OCI-LY1 (cell line): Measurements from ENCODE around the gene ENTPD2.

Experiments used
- H2AFZ ChIP-seq: fragments of 200-600 bp; sonication (generic), shearing (Covaris generic); 2 replicates; pipeline ENCODE4 v1.6.0; 2014; ENCODE audit warnings: antibody characterized with exemption, mild to moderate bottlenecking, low read length
- H3F3A ChIP-seq: fragments of 200-600 bp; sonication (generic), shearing (Covaris generic); 2 replicates; pipeline ENCODE4 v1.6.0; 2014; ENCODE audit warnings: mild to moderate bottlenecking, antibody characterized with exemption, low read length, moderate library complexity; ENCODE audit not compliant: insufficient read depth
- H3K27ac ChIP-seq: fragments of 200-600 bp; sonication (generic); 2 replicates; pipeline ENCODE4 v1.5.1; 2014; ENCODE audit warnings: low read length, mixed run types, mild to moderate bottlenecking, low read depth; ENCODE audit not compliant: poor library complexity, severe bottlenecking
- H3K27me3 ChIP-seq: fragments of 200-600 bp; sonication (generic); 2 replicates; pipeline ENCODE4 v1.6.0; 2014; ENCODE audit warnings: antibody characterized with exemption, mild to moderate bottlenecking, low read length, moderate library complexity; ENCODE audit not compliant: insufficient read depth
- H3K36me3 ChIP-seq: fragments of 200-600 bp; sonication (generic); 2 replicates; pipeline ENCODE4 v1.6.1; 2014; ENCODE audit warnings: mild to moderate bottlenecking, antibody characterized with exemption, low read length, moderate library complexity, mixed read lengths; ENCODE audit not compliant: insufficient read depth
- H3K4me1 ChIP-seq: fragments of 200-600 bp; sonication (generic); 2 replicates; pipeline ENCODE4 v1.5.1; 2014; ENCODE audit warnings: mild to moderate bottlenecking, low read length, moderate library complexity; ENCODE audit not compliant: insufficient read depth, severe bottlenecking
- H3K4me2 ChIP-seq: fragments of 200-600 bp; sonication (generic), shearing (Covaris generic); 2 replicates; pipeline ENCODE4 v1.6.1; 2014; ENCODE audit warnings: low read length
- H3K4me3 ChIP-seq: fragments of 200-600 bp; sonication (generic); 2 replicates; pipeline ENCODE4 v1.5.1; 2014; ENCODE audit warnings: low read length, low read depth, mild to moderate bottlenecking, mixed read lengths; ENCODE audit not compliant: poor library complexity, severe bottlenecking
- H3K79me2 ChIP-seq: fragments of 200-600 bp; shearing (Covaris generic); 2 replicates; pipeline ENCODE4 v1.6.1; 2016; ENCODE audit warnings: mixed run types, low read length, mixed read lengths; ENCODE audit not compliant: insufficient read depth
- H3K9ac ChIP-seq: fragments of 200-600 bp; sonication (generic), shearing (Covaris generic); 2 replicates; pipeline ENCODE4 v1.6.1; 2014; ENCODE audit warnings: mild to moderate bottlenecking, low read length, mixed read lengths
- H3K9me2 ChIP-seq: fragments of 200-600 bp; sonication (generic), shearing (Covaris generic); 2 replicates; pipeline ENCODE4 v1.6.1; 2014; ENCODE audit warnings: low read depth, mild to moderate bottlenecking, low read length, mixed read lengths
- H3K9me3 ChIP-seq: fragments of 200-600 bp; shearing (Covaris generic); 2 replicates; pipeline ENCODE4 v1.6.1; 2014; ENCODE audit warnings: low read length, mixed read lengths
- H4K20me1 ChIP-seq: fragments of 200-600 bp; sonication (generic), shearing (Covaris generic); 2 replicates; pipeline ENCODE4 v1.6.0; 2016; ENCODE audit warnings: mild to moderate bottlenecking, low read length; ENCODE audit not compliant: insufficient read depth
- CTCF ChIP-seq: fragments of 200-600 bp; sonication (generic), shearing (Covaris generic); IDR thresholded peaks from 2 replicates; pipeline ENCODE4 v1.5.1; 2017; ENCODE audit warnings: mild to moderate bottlenecking, antibody characterized with exemption, low read length, moderate library complexity, mixed read lengths
- EZH2 ChIP-seq: fragments of 200-600 bp; sonication (generic), shearing (Covaris generic); IDR thresholded peaks from 2 replicates; pipeline ENCODE4 v1.8.0; 2017; ENCODE audit warnings: borderline replicate concordance, mixed run types, mild to moderate bottlenecking, antibody characterized with exemption, low read length, moderate library complexity, mixed read lengths

Gene ENTPD2

GRCh38 chr9:137097761-137098462, 44.1 kb upstream of the ENTPD2 start:
- Histone ChIP-seq H3K27ac (no peak overlapping the region), H3K4me3 (no peak overlapping the region), H2AFZ (no peak overlapping the region), H4K20me1 (no peaks in the 10 kb centered on the region), H3K9ac (no peak overlapping the region), H3F3A (no peaks in the 10 kb centered on the region; the same call in 1 of the 2 replicates), H3K4me1 (peaks cover 10% of the 10 kb centered on the region), H3K9me3 (no peaks in the 10 kb centered on the region), H3K4me2 (no peak overlapping the region), H3K27me3 (no peaks in the 10 kb centered on the region), H3K79me2 (no peaks in the 10 kb centered on the region), H3K9me2 (no peaks in the 10 kb centered on the region), H3K36me3 (peaks cover 67% of the 10 kb centered on the region)
- TF ChIP-seq CTCF (no peak), EZH2 (no peak)

- Histone ChIP-seq H3K4me3 (no peak overlapping the region), H3K36me3 (peaks cover 65% of the 10 kb centered on the region), H3K27me3 (no peaks in the 10 kb centered on the region), H4K20me1 (no peaks in the 10 kb centered on the region), H3K4me2 (no peak overlapping the region), H3K79me2 (no peaks in the 10 kb centered on the region), H3F3A (no peaks in the 10 kb centered on the region; the same call in 1 of the 2 replicates), H3K9me2 (no peaks in the 10 kb centered on the region), H3K27ac (no peak overlapping the region), H3K9ac (no peak overlapping the region), H3K4me1 (peaks cover 10% of the 10 kb centered on the region), H3K9me3 (no peaks in the 10 kb centered on the region), H2AFZ (no peak overlapping the region)
- TF ChIP-seq CTCF (no peak), EZH2 (no peak)
Observed at GRCh38 chr9:137096785-137097546, 43.1 kb upstream of the ENTPD2 start.

GRCh38 chr9:137095664-137096517, 42.0 kb upstream of the ENTPD2 start:
- Histone ChIP-seq H3F3A (no peaks in the 10 kb centered on the region), H3K27ac (peak overlapping the region; percentile 52), H3K27me3 (no peaks in the 10 kb centered on the region), H3K36me3 (peaks cover 57% of the 10 kb centered on the region), H3K79me2 (no peaks in the 10 kb centered on the region), H3K9me2 (no peaks in the 10 kb centered on the region), H3K9me3 (no peaks in the 10 kb centered on the region), H2AFZ (no peak overlapping the region), H3K9ac (peak overlapping the region; percentile 50; the same call in 1 of the 2 replicates), H3K4me1 (peaks cover 10% of the 10 kb centered on the region), H3K4me3 (peak overlapping the region; percentile 26), H3K4me2 (peak overlapping the region; percentile 59; the same call in 1 of the 2 replicates), H4K20me1 (no peaks in the 10 kb centered on the region)
- TF ChIP-seq CTCF (peak; percentile 73), EZH2 (no peak)
